Measurements from ENCODE around the gene ZDHHC22.

Gene ZDHHC22

DNA sequence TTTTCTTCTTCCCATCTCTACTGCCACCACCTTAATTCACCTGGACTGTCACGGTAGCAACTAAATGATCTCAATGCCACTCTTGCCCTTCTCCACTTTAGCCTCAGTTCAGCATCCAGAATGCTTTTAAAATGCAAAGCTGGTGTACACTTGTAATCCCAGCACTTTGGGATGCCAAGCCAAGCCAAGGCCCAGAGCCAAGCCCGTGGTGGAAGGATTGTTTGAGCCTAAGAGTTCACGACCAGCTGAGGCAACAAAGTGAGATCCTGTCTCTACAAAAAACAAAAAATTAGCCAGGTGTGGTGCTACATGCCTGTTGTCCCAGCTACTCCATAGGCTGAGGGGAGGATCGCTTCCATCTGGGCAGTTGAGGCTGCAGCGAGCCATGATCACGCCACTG, 37.6 kb downstream of the ZDHHC22 start:
- DNase-seq (ENCODE audit: low spot score): no peak

DNA sequence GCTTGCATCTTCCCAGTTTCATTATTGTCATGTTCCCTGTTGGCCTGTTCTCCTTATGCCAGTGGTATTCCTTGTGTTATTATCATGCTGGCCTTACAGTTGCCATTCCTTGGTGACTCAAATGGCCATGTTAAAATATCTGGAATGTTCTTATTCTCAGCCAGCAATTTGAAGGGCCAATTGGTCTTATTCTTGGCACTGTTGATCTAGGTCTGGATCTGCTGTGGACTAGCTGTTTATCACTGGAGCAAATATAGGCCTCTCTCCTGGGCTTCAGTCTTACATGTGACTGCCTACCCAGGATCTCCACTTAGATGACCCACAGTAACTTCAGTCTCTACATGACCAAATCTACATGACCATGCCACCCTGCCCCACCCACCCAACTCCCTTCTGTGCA, 38.1 kb downstream of the ZDHHC22 start:
- DNase-seq (ENCODE audit: low spot score): no peak

GRCh38 chr14:77102154-77102553, 39.4 kb downstream of the ZDHHC22 start:
- DNase-seq (ENCODE audit: low spot score): no peak

- DNase-seq (ENCODE audit: low spot score): no peak
Observed at GRCh38 chr14:77100961-77101360, 40.6 kb downstream of the ZDHHC22 start.

DNA sequence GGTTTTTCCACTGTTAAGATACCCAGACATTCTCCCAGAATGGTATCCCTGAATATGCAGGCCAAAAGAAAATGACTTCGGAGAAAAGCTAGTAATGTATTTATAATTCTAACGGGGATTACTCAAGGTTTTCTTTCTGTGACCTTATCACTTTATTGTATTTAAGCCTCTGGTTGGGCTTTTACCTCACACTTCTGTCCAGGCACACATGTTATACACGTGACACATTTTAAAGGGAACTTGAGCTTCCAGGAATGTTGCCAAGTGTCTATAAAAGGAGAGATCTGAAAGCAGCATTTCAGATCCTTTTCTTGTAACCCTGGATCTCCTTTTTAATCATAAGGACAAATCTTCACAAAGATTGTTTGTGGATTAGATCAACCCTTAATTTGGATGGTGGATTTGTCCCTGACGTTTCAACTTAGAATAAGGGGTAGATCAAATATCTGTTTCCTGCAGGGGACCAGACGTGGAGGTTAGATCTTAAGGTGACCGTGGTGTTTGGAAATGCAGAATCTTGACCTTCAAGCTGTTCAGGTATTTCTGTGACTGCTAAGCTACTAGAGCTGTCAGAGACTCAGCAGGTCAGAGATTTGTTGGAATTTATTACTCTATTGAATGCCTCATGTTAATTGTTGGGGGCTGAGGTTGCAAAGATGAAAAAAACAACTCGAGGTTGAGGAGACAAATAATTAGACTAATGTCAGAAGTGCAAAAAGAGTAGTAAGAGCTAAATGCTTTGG, 42.0 kb downstream of the ZDHHC22 start:
- peak; percentile 50 for DNase-seq (ENCODE audit: low spot score)

DNA sequence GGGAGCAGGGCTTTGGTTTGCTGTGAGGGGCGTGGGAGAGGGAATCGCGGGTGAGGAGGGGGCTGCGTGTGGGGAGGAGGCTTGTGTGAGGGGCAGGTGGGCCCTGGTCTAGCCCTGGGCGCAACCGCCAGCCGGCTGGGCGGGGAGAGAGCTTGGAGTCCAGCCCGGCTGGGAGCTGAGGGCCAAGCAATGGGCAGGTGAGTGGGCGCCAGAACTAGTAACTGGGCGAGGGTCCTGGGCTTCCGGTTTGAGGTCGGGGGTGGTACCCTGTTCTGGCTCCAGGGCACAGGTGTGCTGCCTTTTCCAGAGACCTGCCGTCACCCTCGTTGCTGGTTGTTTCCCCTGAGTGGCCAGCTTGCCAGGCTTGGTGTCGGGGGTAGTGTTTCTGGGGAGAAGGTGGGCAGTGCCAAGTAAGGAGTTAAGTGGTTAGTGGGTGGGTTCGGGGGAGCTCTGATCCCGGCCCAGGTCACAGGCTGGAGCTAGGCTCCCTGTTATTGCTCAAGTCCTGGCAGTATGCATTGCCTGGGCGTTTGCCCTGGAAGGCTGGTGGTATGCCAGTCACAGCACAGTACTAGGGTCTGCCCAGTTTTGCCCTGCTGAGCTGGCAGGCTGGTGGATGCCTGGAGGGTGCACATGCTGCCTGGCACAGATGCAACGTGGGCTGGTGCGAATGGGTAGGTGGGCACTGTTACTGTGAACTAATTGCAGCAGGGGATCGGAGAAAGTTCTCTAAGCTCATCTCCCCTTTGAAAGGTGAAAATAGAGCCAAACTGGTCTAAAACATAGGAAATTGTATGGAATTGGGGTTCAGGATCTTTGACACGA, 42.9 kb downstream of the ZDHHC22 start:
- DNase-seq (ENCODE audit: low spot score): no peak

- peak; percentile 99 for DNase-seq (ENCODE audit: low spot score)
Observed at GRCh38 chr14:77097700-77098528, 43.7 kb downstream of the ZDHHC22 start, which contains the start of gene CIPC. Gene CIPC (plus strand): TSS chr14:77098258. CDS start chr14:77105709, 7,451 bp downstream.

- DNase-seq (ENCODE audit: low spot score): no peak
Observed at GRCh38 chr14:77097006-77097699, 44.4 kb downstream of the ZDHHC22 start.

- peak; percentile 71 for DNase-seq (ENCODE audit: low spot score)
Observed at GRCh38 chr14:77094672-77095284, 46.8 kb downstream of the ZDHHC22 start.

DNA sequence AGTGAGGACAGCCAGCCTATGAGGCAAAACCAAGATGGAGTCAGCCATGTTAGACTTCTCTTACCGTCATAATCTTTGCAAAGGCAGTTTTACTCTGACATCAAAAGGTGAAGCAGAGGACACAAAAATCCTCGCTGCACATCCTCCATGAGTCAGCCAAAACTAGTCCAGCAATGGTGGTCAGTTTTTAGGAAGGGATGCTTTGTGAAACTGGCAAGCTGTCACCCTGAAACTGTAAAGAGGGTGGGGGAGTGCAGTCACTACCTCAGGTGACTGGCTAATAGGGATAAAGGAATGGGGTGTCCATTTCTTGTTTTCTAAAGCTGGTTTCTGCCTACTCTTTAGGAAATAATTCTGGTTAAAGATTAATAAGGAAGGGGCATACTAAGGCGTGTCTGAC, 48.9 kb downstream of the ZDHHC22 start:
- DNase-seq (ENCODE audit: low spot score): no peak

DNA sequence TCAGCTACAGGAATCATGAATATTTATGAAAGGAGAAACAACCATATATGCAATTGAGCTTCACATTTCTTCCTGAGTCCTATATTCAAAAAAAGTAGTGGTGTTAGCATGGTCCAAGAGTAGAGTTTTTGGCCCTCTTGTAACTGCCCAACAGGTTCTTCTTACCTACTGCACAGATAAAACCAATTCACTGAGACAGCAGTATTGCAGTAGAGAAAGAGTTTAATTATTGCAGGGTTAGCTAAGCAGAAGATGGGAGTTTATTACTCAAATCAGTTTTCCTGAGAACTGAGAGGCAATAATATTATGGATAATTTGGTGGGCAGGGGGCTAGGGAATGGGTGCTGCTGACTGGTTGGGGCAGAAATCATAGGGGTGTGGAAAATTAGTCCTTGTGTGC, 50.1 kb downstream of the ZDHHC22 start:
- no peak for DNase-seq (ENCODE audit: low spot score)

DNA sequence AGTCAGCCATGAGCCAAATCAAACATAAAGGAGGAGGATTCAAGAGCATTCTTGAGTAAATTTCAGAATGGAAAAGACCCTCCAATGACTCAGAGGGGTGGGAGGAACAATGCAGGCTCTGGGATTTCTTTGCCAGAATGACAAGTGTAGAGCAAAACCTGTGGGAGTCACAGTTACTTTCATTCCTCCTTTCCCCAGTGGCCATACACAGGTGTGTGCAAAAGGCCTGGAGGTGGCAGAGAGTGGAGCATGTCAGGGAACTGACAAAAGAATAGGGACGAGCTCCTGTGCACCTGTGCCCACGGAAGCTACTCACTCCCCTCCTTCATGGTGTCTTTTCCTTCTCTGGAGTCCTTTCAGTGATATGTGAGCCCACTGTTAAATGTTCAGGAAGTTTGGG, 52.9 kb downstream of the ZDHHC22 start:
- DNase-seq (ENCODE audit: low spot score): no peak

DNA sequence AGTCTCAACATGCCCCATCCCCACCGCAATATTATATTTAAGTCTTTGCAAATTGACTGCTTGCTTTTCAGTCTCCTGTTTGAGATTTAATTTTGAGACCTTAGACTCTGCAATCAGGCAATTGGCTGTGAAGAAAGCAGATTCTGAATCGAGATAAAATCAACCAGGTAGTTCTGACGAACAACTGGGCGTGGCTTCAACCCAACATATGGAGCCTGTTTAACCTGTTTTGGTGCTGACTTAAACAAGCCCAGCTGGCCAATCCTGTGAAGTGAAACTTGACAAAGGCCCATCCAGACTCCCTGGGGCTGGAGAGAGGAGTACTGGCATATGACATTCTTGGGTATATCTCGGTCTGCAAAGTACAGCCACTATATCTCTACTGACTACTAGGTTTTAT, 53.4 kb downstream of the ZDHHC22 start:
- DNase-seq (ENCODE audit: low spot score): no peak

DNA sequence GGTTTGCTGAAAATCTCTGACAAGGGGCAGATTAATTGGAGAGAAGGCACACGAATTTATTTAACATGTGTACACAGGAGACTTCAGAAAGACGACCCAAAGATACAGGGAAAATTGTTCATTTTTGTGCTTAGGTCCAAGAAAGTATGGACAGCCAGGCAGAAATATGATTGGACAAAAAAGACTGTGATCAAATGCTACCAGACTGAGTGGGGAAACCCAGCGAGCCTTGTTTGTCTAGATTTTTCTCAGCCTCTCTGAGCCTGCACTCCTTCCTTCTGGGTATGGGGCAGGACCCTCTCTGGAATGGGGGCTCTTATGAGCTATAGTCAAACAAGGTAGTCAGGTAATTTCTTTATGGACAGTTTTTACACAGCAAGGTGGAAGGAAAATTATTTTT, 54.0 kb downstream of the ZDHHC22 start:
- DNase-seq (ENCODE audit: low spot score): no peak

DNA sequence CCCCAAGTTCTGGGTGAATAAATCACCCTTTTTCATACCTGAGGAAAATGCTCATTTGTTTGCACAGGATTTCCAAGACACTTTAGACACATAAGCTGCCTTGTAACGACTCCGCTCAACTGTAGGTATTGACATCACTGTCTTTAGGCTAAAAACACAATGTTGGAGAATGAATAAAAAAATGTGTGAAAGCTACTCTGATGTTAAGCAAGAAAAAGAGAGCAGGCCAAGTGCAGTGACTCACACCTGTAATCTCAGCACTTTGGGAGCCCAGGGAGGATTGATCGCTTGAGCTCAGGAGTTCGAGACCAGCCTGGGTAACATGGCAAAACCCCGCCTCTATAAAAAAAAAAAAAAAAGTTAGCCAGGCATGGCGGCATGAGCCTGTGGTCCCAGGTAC, 54.6 kb downstream of the ZDHHC22 start:
- no peak for DNase-seq (ENCODE audit: low spot score)

GRCh38 chr14:77086017-77086727, 55.4 kb downstream of the ZDHHC22 start:
- peak; percentile 34 for DNase-seq (ENCODE audit: low spot score)

- DNase-seq (ENCODE audit: low spot score): no peak
Observed at GRCh38 chr14:77085538-77085937, 56.1 kb downstream of the ZDHHC22 start.

- no peak for DNase-seq (ENCODE audit: low spot score)
Observed at GRCh38 chr14:77084985-77085384, 56.6 kb downstream of the ZDHHC22 start.

DNA sequence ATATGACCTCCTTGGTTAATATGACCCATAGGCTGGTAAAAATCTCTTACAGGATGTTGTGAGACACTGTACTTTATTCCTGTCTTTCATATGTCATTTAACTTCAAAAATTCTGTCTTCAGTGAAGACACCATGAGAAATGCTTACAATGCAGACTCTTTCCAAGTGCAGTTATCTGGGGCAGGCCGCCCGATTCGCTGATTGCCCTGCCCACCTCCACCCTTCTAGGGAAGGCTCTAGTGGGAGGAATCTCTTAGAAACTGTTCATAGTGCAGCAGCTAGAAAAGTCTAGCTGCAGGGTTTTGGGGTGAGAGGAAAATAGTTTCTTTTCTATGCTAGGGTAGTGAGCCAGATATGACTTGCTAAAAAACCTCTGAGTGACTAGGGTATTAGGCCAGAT, 58.5 kb downstream of the ZDHHC22 start:
- DNase-seq (ENCODE audit: low spot score): no peak

DNA sequence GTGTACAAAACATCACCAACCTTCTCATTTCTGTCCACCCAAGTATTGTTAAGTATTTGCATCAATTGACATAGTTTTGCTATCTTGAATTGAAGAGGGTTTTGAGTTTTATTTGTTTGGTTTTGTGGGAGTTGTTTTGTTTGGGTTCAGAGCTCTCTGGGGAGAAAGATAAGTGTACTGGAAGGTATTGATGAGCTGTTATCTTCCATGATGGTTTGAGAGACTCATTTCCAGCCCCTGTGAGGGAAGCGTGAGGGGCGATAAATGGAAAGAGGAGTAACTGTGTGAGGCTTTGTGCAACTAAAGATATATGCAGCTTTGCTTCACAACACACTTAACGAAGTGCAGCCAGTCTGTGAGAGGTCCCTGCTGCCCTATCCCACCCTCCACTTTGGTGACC, 59.2 kb downstream of the ZDHHC22 start:
- no peak for DNase-seq (ENCODE audit: low spot score)

All from AG20443 (cell line).